ENCODE measurements around the gene DHX16.

DHX16 gene

GRCh38 chr6:30613251-30614043 lies 59.4 kb downstream of the DHX16 start:
- Histone ChIP-seq H3K9me3 (ENCODE audit: insufficient read depth, low read length) (no peaks in the 10 kb centered on the region), H3K4me1 (ENCODE audit: low read length) (peaks cover 21% of the 10 kb centered on the region), H3K27ac (ENCODE audit: low read length) (peak overlapping the region; percentile 87), H3K4me2 (ENCODE audit: low read length) (peak overlapping the region; percentile 99), H4K20me1 (ENCODE audit: insufficient read depth, low read length) (peaks cover 23% of the 10 kb centered on the region), H3K9ac (ENCODE audit: low read length) (0 out of 2 replicates have a peak overlapping the region, but pooled peaks have one; percentile 100), H2AFZ (ENCODE audit: low read depth, low read length) (no peak overlapping the region), H3K79me2 (ENCODE audit: low read length) (peaks cover 71% of the 10 kb centered on the region), H3K36me3 (replicated peaks; ENCODE audit: low read depth, low read length) (peaks cover 69% of the 10 kb centered on the region), H3K4me3 (ENCODE audit: low read length) (no peak overlapping the region), H3K27me3 (ENCODE audit: low read depth, low read length) (no peaks in the 10 kb centered on the region)
- TF ChIP-seq CTCF (IDR thresholded peaks at IDR 0.05; ENCODE audit: low read depth, low read length) (no peak), EZH2phosphoT487 (IDR thresholded peaks at IDR 0.05; ENCODE audit: low read depth) (no peak)

- H3K27ac ChIP-seq (ENCODE audit: low read length), result 0 out of 2 replicates have a peak overlapping the region, but pooled peaks have one; percentile 87
- TF ChIP-seq EZH2phosphoT487 (IDR thresholded peaks at IDR 0.05; ENCODE audit: low read depth) (no peak), CTCF (IDR thresholded peaks at IDR 0.05; ENCODE audit: low read depth, low read length) (no peak)
- no peaks in the 10 kb centered on the region for H3K9me3 ChIP-seq (ENCODE audit: insufficient read depth, low read length)
- H3K4me3 ChIP-seq (ENCODE audit: low read length), result no peak overlapping the region
- H3K36me3 ChIP-seq (replicated peaks; ENCODE audit: low read depth, low read length), result peaks cover 70% of the 10 kb centered on the region
- H2AFZ ChIP-seq (ENCODE audit: low read depth, low read length), result no peak overlapping the region
- no peak overlapping the region for H3K4me2 ChIP-seq (ENCODE audit: low read length)
- peaks cover 20% of the 10 kb centered on the region for H3K4me1 ChIP-seq (ENCODE audit: low read length)
- H3K27me3 ChIP-seq (ENCODE audit: low read depth, low read length), result no peaks in the 10 kb centered on the region
- H3K79me2 ChIP-seq (ENCODE audit: low read length), result peaks cover 64% of the 10 kb centered on the region
- H4K20me1 ChIP-seq (ENCODE audit: insufficient read depth, low read length), result peaks cover 23% of the 10 kb centered on the region
- no peak overlapping the region for H3K9ac ChIP-seq (ENCODE audit: low read length)
Observed at GRCh38 chr6:30612687-30613248, 60.0 kb downstream of the DHX16 start.

- no peak overlapping the region for H3K4me3 ChIP-seq (ENCODE audit: low read length)
- peaks cover 75% of the 10 kb centered on the region for H3K36me3 ChIP-seq (replicated peaks; ENCODE audit: low read depth, low read length)
- H3K79me2 ChIP-seq (ENCODE audit: low read length), result peaks cover 63% of the 10 kb centered on the region
- H2AFZ ChIP-seq (ENCODE audit: low read depth, low read length), result no peak overlapping the region
- H3K27ac ChIP-seq (ENCODE audit: low read length), result no peak overlapping the region
- no peaks in the 10 kb centered on the region for H3K9me3 ChIP-seq (ENCODE audit: insufficient read depth, low read length)
- no peak overlapping the region for H3K4me2 ChIP-seq (ENCODE audit: low read length)
- TF ChIP-seq CTCF (IDR thresholded peaks at IDR 0.05; ENCODE audit: low read depth, low read length) (peak; percentile 9; the same call in 1 of the 2 replicates), EZH2phosphoT487 (IDR thresholded peaks at IDR 0.05; ENCODE audit: low read depth) (no peak)
- no peaks in the 10 kb centered on the region for H3K27me3 ChIP-seq (ENCODE audit: low read depth, low read length)
- no peak overlapping the region for H3K9ac ChIP-seq (ENCODE audit: low read length)
- peaks cover 23% of the 10 kb centered on the region for H4K20me1 ChIP-seq (ENCODE audit: insufficient read depth, low read length)
- H3K4me1 ChIP-seq (ENCODE audit: low read length), result peaks cover 20% of the 10 kb centered on the region
Observed at GRCh38 chr6:30612213-30612612, 60.6 kb downstream of the DHX16 start.

- Histone ChIP-seq H3K36me3 (replicated peaks; ENCODE audit: low read depth, low read length) (peaks cover 75% of the 10 kb centered on the region), H3K4me2 (ENCODE audit: low read length) (no peak overlapping the region), H2AFZ (ENCODE audit: low read depth, low read length) (no peak overlapping the region), H3K4me1 (ENCODE audit: low read length) (peaks cover 22% of the 10 kb centered on the region), H3K27me3 (ENCODE audit: low read depth, low read length) (no peaks in the 10 kb centered on the region), H3K9me3 (ENCODE audit: insufficient read depth, low read length) (no peaks in the 10 kb centered on the region), H3K9ac (ENCODE audit: low read length) (no peak overlapping the region), H3K27ac (ENCODE audit: low read length) (no peak overlapping the region), H3K4me3 (ENCODE audit: low read length) (no peak overlapping the region), H4K20me1 (ENCODE audit: insufficient read depth, low read length) (peaks cover 23% of the 10 kb centered on the region), H3K79me2 (ENCODE audit: low read length) (peaks cover 60% of the 10 kb centered on the region)
- TF ChIP-seq EZH2phosphoT487 (IDR thresholded peaks at IDR 0.05; ENCODE audit: low read depth) (no peak), CTCF (IDR thresholded peaks at IDR 0.05; ENCODE audit: low read depth, low read length) (no peak)
Observed at GRCh38 chr6:30611856-30612194, 61.0 kb downstream of the DHX16 start.
